ENCODE results near the gene SPINK5.

Gene SPINK5

GRCh38 chr5:148063861-148064260 lies at the start of gene SPINK5:
SPINK5 (plus strand) TSS chr5:148063980; CDS start chr5:148064045, 65 bp downstream.
- no peak for DNase-seq (ENCODE audit: low spot score)
- in situ Hi-C loops (cut with MboI; ENCODE audit: low sequenced_read_pairs, unreplicated experiment), result no loop called here
- TF ChIP-seq CTCF (IDR thresholded peaks at IDR 0.05; ENCODE audit: borderline replicate concordance, control extremely low read depth, extremely low read depth, insufficient read depth, missing control alignments), result no peak

GRCh38 chr5:148014276-148014675 lies 49.5 kb upstream of the SPINK5 start:
- DNase-seq (ENCODE audit: low spot score), result no peak
- no peak for TF ChIP-seq CTCF (IDR thresholded peaks at IDR 0.05; ENCODE audit: borderline replicate concordance, control extremely low read depth, extremely low read depth, insufficient read depth, missing control alignments)
- in situ Hi-C loops (cut with MboI; ENCODE audit: low sequenced_read_pairs, unreplicated experiment), result no loop called here

- TF ChIP-seq CTCF (IDR thresholded peaks at IDR 0.05; ENCODE audit: borderline replicate concordance, control extremely low read depth, extremely low read depth, insufficient read depth, missing control alignments), result no peak
- DNase-seq (ENCODE audit: low spot score), result no peak
- in situ Hi-C loops (cut with MboI; ENCODE audit: low sequenced_read_pairs, unreplicated experiment), result no loop called here
Measured at GRCh38 chr5:148020257-148020988, 43.4 kb upstream of the SPINK5 start.

GRCh38 chr5:148027505-148027904 lies 36.3 kb upstream of the SPINK5 start:
- TF ChIP-seq CTCF (IDR thresholded peaks at IDR 0.05; ENCODE audit: borderline replicate concordance, control extremely low read depth, extremely low read depth, insufficient read depth, missing control alignments), result no peak
- DNase-seq (ENCODE audit: low spot score), result no peak
- in situ Hi-C loops (cut with MboI; ENCODE audit: low sequenced_read_pairs, unreplicated experiment), result no loop called here

GRCh38 chr5:148029131-148029530 lies 34.6 kb upstream of the SPINK5 start:
- TF ChIP-seq CTCF (IDR thresholded peaks at IDR 0.05; ENCODE audit: borderline replicate concordance, control extremely low read depth, extremely low read depth, insufficient read depth, missing control alignments), result no peak
- in situ Hi-C loops (cut with MboI; ENCODE audit: low sequenced_read_pairs, unreplicated experiment), result no loop called here
- no peak for DNase-seq (ENCODE audit: low spot score)

- no peak for DNase-seq (ENCODE audit: low spot score)
- in situ Hi-C loops (cut with MboI; ENCODE audit: low sequenced_read_pairs, unreplicated experiment), result no loop called here
- TF ChIP-seq CTCF (IDR thresholded peaks at IDR 0.05; ENCODE audit: borderline replicate concordance, control extremely low read depth, extremely low read depth, insufficient read depth, missing control alignments), result no peak
Measured at GRCh38 chr5:148033134-148033533, 30.6 kb upstream of the SPINK5 start.

Data from GM13976 (cell line).